HepG2 (cell line): ENCODE measurements around the gene CALHM5. TPM values are rescaled to one million over a fixed set of nuclear protein-coding genes. Genes with fewer than 3 reads are reported as not detected.
A peak's percentile ranks its signal among the peaks of the same experiment; 100 is the strongest.

Experiments
- ATAC-seq: fragments of 200-7000 bp; cut with Tn5 transposase; 3 replicates; pipeline ENCODE4 v1.9.1; 2020; ENCODE audit warnings: mild to moderate bottlenecking, moderate library complexity
- BruUV-seq: library from RNA; stranded (reverse); fragments of 400-500 nt; replicated peaks from 2 replicates; lab custom pipeline; 2021; lab: Mats Ljungman, UMichigan
- CTCF ChIA-PET: fragments of 300-600 bp; formaldehyde crosslinking; extraction: SDS; loops from one replicate; lab custom pipeline; 2021; ENCODE audit warnings: low total read pairs, inconsistent platforms, low intra/inter-chr PET ratio; lab: Yijun Ruan, JAX
- POLR2A ChIA-PET: fragments of 350-600 bp; sonication (Branson Sonifier 250); formaldehyde crosslinking; loops from one replicate; lab custom pipeline; 2020; ENCODE audit warnings: antibody characterized with exemption, inconsistent platforms; lab: Yijun Ruan, JAX
- DNase-seq: peaks from one replicate; pipeline ENCODE4 v3.0.0-alpha.2; 2015; ENCODE audit warnings: low spot score
- FAIRE-seq: peaks from 3 replicates; lab custom pipeline; 2011; peaks lifted over from hg19 to GRCh38; lab: Jason Lieb, UNC
- H2AFZ ChIP-seq: one replicate; pipeline ENCODE4 v1.6.1; 2011; ENCODE audit warnings: low read length, inconsistent platforms
- H3K27ac ChIP-seq: fragments of 300-600 bp; 3 replicates; pipeline ENCODE4 v1.8.0; 2011; ENCODE audit warnings: mixed run types, mild to moderate bottlenecking, mixed read lengths, low read length, inconsistent platforms; ENCODE audit not compliant: insufficient read depth; ENCODE audit errors: extremely low read length
- H3K27me3 ChIP-seq, 2 experiments: fragments of 200-600 bp in 1 of 2; 2 replicates in 1 of 2; 3 replicates in 1 of 2; pipeline versions ENCODE4 v1.6.0 to v1.8.0; 2011; ENCODE audit warnings: low read length in 2 of 2, mild to moderate bottlenecking in 2 of 2, moderate library complexity in 2 of 2, inconsistent platforms in 1 of 2; ENCODE audit not compliant: insufficient read depth in 2 of 2, control insufficient read depth in 1 of 2
- H3K36me3 ChIP-seq, 2 experiments: fragments of 200-600 bp in 1 of 2; replicated peaks in 1 of 2; 2 replicates in 1 of 2; 3 replicates in 1 of 2; pipeline versions ENCODE4 v1.5.1 to v1.8.0; 2011; ENCODE audit warnings: low read length in 2 of 2, inconsistent platforms in 1 of 2; ENCODE audit not compliant: insufficient read depth in 2 of 2, control insufficient read depth in 1 of 2
- H3K4me1 ChIP-seq: 2 replicates; pipeline ENCODE4 v1.5.1; 2012; ENCODE audit warnings: low read length, inconsistent platforms; ENCODE audit not compliant: insufficient read depth
- H3K4me2 ChIP-seq: 2 replicates; pipeline ENCODE4 v1.6.0; 2011; ENCODE audit warnings: low read depth, low read length, inconsistent platforms
- H3K4me3 ChIP-seq, 3 experiments: fragments of 200-600 bp in 1 of 3; sonication (generic), shearing (Covaris generic) in 1 of 3; replicated peaks in 1 of 3; 2 replicates each; pipeline ENCODE4 v1.5.1; 2011 to 2016; ENCODE audit warnings: low read length in 3 of 3, inconsistent platforms in 2 of 3, low read depth in 2 of 3, mild to moderate bottlenecking in 2 of 3, control low read depth in 1 of 3, mixed read lengths in 1 of 3; ENCODE audit not compliant: insufficient read depth in 1 of 3
- H3K79me2 ChIP-seq: one replicate; pipeline ENCODE4 v1.6.1; 2011; ENCODE audit warnings: low read length, inconsistent platforms; ENCODE audit not compliant: insufficient read depth
- H3K9ac ChIP-seq: 2 replicates; pipeline ENCODE4 v1.6.0; 2011; ENCODE audit warnings: mild to moderate bottlenecking, low read depth, low read length, inconsistent platforms; ENCODE audit not compliant: insufficient read depth
- H3K9me3 ChIP-seq: 2 replicates; pipeline ENCODE4 v1.5.1; 2012; ENCODE audit warnings: mild to moderate bottlenecking, low read length
- H4K20me1 ChIP-seq: 2 replicates; pipeline ENCODE4 v1.6.0; 2011; ENCODE audit warnings: inconsistent platforms, mild to moderate bottlenecking, low read length, moderate library complexity; ENCODE audit not compliant: insufficient read depth
- GTF2F1 ChIP-seq: fragments of 150-350 bp; IDR thresholded peaks from 2 replicates; pipeline ENCODE4 v1.6.1; 2014; ENCODE audit warnings: low read length
- HCFC1 ChIP-seq: fragments of 150-350 bp; IDR thresholded peaks from 2 replicates; pipeline ENCODE4 v1.6.1; 2014; ENCODE audit warnings: low read depth, low read length
- ZKSCAN1 ChIP-seq: fragments of 150-350 bp; IDR thresholded peaks from 2 replicates; pipeline ENCODE4 v1.6.1; 2014; ENCODE audit warnings: low read length
- ZNF629 ChIP-seq: sonication (generic); formaldehyde crosslinking; conservative IDR thresholded peaks from 2 replicates; pipeline ENCODE4 v1.5.0; 2020; ENCODE audit warnings: missing genetic modification reagents
- ZNF644 ChIP-seq: IDR thresholded peaks from 2 replicates; pipeline ENCODE4 v1.6.1; 2016; ENCODE audit warnings: low read depth
- ZSCAN12 ChIP-seq: sonication (generic); formaldehyde crosslinking; IDR thresholded peaks from 2 replicates; pipeline ENCODE4 v1.9.0; 2021; ENCODE audit warnings: mild to moderate bottlenecking, missing genetic modification reagents
- WGBS: methylation state at CpG from one replicate; pipeline ENCODE4 v1.1.6; 2017; ENCODE audit warnings: low lambda C conversion rate; 5-methylcytosine and 5-hydroxymethylcytosine counted together
- in situ Hi-C: cut with HindIII; loops from 2 replicates; pipeline ENCODE4 v1.10.0; 2017; ENCODE audit warnings: low pct_unique_long_range_greater_than_20kb; ENCODE audit not compliant: extremely low pct_ligation_motif_present
- intact Hi-C: fragments of 100-400 bp; cut with micrococcal nuclease; formaldehyde crosslinking; loops from one replicate; pipeline ENCODE4 v1.10.0; 2022; ENCODE audit not compliant: unreplicated experiment
- polyA plus RNA-seq, 8 experiments: library from polyadenylated mRNA; depleted of rRNA in 3 of 8; stranded (reverse) in 7 of 8; unstranded in 1 of 8; fragments of >200 nt; fragmentation: Illumina TruSeq in 4 of 8; extraction: Trizol in 4 of 8; gene quantifications; 2 replicates each; pipeline versions ENCODE4 v1.2.1 to v1.2.3, GENCODE V29; 2011 to 2016; ENCODE audit warnings: low read depth in 4 of 8, missing spikeins in 1 of 8, mixed read lengths in 1 of 8; ENCODE audit not compliant: insufficient read depth in 1 of 8
- total RNA-seq, 5 experiments: library from RNA; depleted of rRNA; stranded (reverse); fragments of >200 nt; fragmentation: Illumina TruSeq; extraction: Trizol; gene quantifications; 2 replicates each; pipeline ENCODE4 v1.2.3, GENCODE V29; 2016; ENCODE audit warnings: low read depth in 1 of 5
- TF ChIP-seq, protein P1 (sequence below): sonication (generic); formaldehyde crosslinking; IDR thresholded peaks from 2 replicates; pipeline ENCODE4 v1.4.0; 2020; ENCODE audit warnings: missing genetic modification reagents
- TF ChIP-seq, protein P2 (sequence below): sonication (generic); formaldehyde crosslinking; IDR thresholded peaks from 2 replicates; pipeline ENCODE4 v1.8.1; 2023; ENCODE audit warnings: missing genetic modification reagents, inconsistent platforms, borderline replicate concordance
- TF ChIP-seq, protein P3 (sequence below): sonication (generic); formaldehyde crosslinking; IDR thresholded peaks from 2 replicates; pipeline ENCODE4 v1.8.0; 2022; ENCODE audit warnings: mild to moderate bottlenecking, missing genetic modification reagents
- TF ChIP-seq, protein P4 (sequence below): sonication (generic); formaldehyde crosslinking; IDR thresholded peaks from 2 replicates; pipeline ENCODE4 v1.5.1; 2020; ENCODE audit warnings: mild to moderate bottlenecking, missing genetic modification reagents, borderline replicate concordance

Gene CALHM5
- total and polyA plus RNA-seq, 2 of the 13 experiments (the other 11 are each of a cell fraction or from before 2014, with no cell fraction given) = not detected

DNA sequence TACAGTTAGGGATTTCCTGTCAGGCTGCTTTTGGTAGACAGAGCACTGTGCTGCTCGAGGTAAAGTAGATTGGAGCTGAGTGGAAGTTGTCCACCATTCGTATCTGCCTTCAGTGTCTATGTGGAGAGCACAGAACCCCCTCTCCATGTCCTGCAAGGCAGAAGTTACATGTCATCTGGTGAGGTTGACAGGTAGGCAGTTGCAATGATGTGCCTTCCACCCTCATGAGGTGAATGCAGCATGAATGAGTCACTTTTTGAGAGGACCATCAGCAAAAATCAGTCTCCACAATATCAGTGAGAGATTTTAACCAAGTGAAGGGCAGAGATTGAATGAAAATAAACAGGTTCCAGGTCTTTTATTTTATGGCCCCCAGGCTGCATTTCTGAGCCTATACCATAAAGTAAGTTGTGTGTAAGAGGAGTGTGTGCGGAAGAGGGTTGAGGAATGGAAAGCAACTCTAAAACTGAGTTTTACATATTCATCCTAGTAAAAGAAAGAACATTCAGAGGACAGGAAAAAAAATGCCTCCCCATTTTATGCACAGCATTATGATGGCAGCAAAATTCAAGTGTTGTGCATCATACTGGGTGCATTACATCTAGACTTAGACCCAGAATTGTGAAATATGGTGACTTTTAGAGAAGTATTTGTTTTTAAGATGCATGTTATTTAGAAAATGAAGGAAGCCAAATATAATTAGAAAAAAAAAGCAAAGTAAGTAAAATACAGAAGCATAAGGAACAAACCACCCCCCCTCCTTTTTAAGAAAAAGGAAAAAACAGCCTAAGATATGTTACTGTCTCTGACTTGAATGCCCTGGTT lies 18.2 kb downstream of the CALHM5 start (continued):
- TF ChIP-seq ZNF629 (CRISPR knock-in tag) (no peak), HCFC1 (no peak)

GRCh38 chr6:116530436-116530835 lies 19.0 kb downstream of the CALHM5 start:
- no peak overlapping the region for H3K4me2 ChIP-seq
- BruUV-seq = no TSS peak
- no peak overlapping the region for H3K4me3 ChIP-seq
- H2AFZ ChIP-seq = no peak overlapping the region
- intact Hi-C loops (loop anchor here (10.0 kb wide), 1 partner anchor 314 kb away; no protein-coding TSS in a partner anchor), in situ Hi-C loops (loop anchor here (10.0 kb wide), 1 partner anchor 246 kb away; no protein-coding TSS in a partner anchor)
- no peaks in the 10 kb centered on the region for H3K9me3 ChIP-seq
- no peak overlapping the region for H3K27ac ChIP-seq
- no peaks in the 10 kb centered on the region for H3K79me2 ChIP-seq
- no peak overlapping the region for H3K9ac ChIP-seq
- H3K27me3 ChIP-seq = peaks cover 0 to 9% of the 10 kb centered on the region in 2 experiments; a peak in 1 of 5 replicates
- CTCF ChIA-PET = no interaction called here
- DNase-seq (peak; percentile 14), ATAC-seq (no peak), FAIRE-seq (no peak)
- POLR2A ChIA-PET = no interaction called here
- peaks cover 8% of the 10 kb centered on the region; the same call in 1 of the 2 replicates for H3K4me1 ChIP-seq
- TF ChIP-seq ZNF644 (no peak), ZSCAN12 (no peak), GTF2F1 (no peak), ZKSCAN1 (no peak)
- TF ChIP-seq, protein P1, sequence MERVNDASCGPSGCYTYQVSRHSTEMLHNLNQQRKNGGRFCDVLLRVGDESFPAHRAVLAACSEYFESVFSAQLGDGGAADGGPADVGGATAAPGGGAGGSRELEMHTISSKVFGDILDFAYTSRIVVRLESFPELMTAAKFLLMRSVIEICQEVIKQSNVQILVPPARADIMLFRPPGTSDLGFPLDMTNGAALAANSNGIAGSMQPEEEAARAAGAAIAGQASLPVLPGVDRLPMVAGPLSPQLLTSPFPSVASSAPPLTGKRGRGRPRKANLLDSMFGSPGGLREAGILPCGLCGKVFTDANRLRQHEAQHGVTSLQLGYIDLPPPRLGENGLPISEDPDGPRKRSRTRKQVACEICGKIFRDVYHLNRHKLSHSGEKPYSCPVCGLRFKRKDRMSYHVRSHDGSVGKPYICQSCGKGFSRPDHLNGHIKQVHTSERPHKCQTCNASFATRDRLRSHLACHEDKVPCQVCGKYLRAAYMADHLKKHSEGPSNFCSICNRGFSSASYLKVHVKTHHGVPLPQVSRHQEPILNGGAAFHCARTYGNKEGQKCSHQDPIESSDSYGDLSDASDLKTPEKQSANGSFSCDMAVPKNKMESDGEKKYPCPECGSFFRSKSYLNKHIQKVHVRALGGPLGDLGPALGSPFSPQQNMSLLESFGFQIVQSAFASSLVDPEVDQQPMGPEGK (CRISPR knock-in tag) = no peak
- TF ChIP-seq, protein P2, sequence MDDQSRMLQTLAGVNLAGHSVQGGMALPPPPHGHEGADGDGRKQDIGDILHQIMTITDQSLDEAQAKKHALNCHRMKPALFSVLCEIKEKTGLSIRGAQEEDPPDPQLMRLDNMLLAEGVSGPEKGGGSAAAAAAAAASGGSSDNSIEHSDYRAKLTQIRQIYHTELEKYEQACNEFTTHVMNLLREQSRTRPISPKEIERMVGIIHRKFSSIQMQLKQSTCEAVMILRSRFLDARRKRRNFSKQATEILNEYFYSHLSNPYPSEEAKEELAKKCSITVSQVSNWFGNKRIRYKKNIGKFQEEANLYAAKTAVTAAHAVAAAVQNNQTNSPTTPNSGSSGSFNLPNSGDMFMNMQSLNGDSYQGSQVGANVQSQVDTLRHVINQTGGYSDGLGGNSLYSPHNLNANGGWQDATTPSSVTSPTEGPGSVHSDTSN = no peak
- TF ChIP-seq, protein P3, sequence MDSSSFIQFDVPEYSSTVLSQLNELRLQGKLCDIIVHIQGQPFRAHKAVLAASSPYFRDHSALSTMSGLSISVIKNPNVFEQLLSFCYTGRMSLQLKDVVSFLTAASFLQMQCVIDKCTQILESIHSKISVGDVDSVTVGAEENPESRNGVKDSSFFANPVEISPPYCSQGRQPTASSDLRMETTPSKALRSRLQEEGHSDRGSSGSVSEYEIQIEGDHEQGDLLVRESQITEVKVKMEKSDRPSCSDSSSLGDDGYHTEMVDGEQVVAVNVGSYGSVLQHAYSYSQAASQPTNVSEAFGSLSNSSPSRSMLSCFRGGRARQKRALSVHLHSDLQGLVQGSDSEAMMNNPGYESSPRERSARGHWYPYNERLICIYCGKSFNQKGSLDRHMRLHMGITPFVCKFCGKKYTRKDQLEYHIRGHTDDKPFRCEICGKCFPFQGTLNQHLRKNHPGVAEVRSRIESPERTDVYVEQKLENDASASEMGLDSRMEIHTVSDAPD (CRISPR knock-in tag) = no peak
- TF ChIP-seq, protein P4, sequence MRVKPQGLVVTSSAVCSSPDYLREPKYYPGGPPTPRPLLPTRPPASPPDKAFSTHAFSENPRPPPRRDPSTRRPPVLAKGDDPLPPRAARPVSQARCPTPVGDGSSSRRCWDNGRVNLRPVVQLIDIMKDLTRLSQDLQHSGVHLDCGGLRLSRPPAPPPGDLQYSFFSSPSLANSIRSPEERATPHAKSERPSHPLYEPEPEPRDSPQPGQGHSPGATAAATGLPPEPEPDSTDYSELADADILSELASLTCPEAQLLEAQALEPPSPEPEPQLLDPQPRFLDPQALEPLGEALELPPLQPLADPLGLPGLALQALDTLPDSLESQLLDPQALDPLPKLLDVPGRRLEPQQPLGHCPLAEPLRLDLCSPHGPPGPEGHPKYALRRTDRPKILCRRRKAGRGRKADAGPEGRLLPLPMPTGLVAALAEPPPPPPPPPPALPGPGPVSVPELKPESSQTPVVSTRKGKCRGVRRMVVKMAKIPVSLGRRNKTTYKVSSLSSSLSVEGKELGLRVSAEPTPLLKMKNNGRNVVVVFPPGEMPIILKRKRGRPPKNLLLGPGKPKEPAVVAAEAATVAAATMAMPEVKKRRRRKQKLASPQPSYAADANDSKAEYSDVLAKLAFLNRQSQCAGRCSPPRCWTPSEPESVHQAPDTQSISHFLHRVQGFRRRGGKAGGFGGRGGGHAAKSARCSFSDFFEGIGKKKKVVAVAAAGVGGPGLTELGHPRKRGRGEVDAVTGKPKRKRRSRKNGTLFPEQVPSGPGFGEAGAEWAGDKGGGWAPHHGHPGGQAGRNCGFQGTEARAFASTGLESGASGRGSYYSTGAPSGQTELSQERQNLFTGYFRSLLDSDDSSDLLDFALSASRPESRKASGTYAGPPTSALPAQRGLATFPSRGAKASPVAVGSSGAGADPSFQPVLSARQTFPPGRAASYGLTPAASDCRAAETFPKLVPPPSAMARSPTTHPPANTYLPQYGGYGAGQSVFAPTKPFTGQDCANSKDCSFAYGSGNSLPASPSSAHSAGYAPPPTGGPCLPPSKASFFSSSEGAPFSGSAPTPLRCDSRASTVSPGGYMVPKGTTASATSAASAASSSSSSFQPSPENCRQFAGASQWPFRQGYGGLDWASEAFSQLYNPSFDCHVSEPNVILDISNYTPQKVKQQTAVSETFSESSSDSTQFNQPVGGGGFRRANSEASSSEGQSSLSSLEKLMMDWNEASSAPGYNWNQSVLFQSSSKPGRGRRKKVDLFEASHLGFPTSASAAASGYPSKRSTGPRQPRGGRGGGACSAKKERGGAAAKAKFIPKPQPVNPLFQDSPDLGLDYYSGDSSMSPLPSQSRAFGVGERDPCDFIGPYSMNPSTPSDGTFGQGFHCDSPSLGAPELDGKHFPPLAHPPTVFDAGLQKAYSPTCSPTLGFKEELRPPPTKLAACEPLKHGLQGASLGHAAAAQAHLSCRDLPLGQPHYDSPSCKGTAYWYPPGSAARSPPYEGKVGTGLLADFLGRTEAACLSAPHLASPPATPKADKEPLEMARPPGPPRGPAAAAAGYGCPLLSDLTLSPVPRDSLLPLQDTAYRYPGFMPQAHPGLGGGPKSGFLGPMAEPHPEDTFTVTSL = no peak
- no peaks in the 10 kb centered on the region for H4K20me1 ChIP-seq
- H3K36me3 ChIP-seq = no peaks in the 10 kb centered on the region
- 3% methylated on average over 2 of the region's 2 CpGs for WGBS
